Nephron progenitor cell (in vitro differentiated cells): ENCODE results near the gene GMDS.

Source experiments
- DNase-seq: peaks from one replicate; pipeline ENCODE4 v3.0.0; 2021
- H3K27ac Mint-ChIP-seq: 2 replicates; pipeline ENCODE4 v1.8.0; 2021; ENCODE audit warnings: mild to moderate bottlenecking, moderate library complexity, mixed read lengths
- H3K27me3 Mint-ChIP-seq: 2 replicates; pipeline ENCODE4 v1.8.0; 2021; ENCODE audit warnings: mild to moderate bottlenecking, low read depth, mixed read lengths; ENCODE audit not compliant: poor library complexity
- H3K36me3 Mint-ChIP-seq: 2 replicates; pipeline ENCODE4 v1.8.0; 2021; ENCODE audit warnings: low read depth, mixed read lengths
- H3K4me1 Mint-ChIP-seq: 2 replicates; pipeline ENCODE4 v1.8.0; 2021; ENCODE audit warnings: mixed read lengths
- H3K4me3 Mint-ChIP-seq: 2 replicates; pipeline ENCODE4 v1.8.0; 2021; ENCODE audit warnings: mild to moderate bottlenecking, moderate library complexity, mixed read lengths
- H3K9me3 Mint-ChIP-seq: 2 replicates; pipeline ENCODE4 v1.8.0; 2021; ENCODE audit warnings: mild to moderate bottlenecking, moderate library complexity, mixed read lengths
- CTCF ChIP-seq: fragments of 200-600 bp; sonication (generic); IDR thresholded peaks from 2 replicates; pipeline ENCODE4 v1.5.0; 2021; ENCODE audit warnings: antibody characterized with exemption

The GMDS gene

GRCh38 chr6:1622220-1622850, 623.1 kb downstream of the GMDS start:
- Mint-ChIP-seq H3K9me3 (no peaks in the 10 kb centered on the region), H3K4me3 (peak overlapping the region; percentile 79), H3K27ac (no peak overlapping the region), H3K27me3 (peaks cover 32% of the 10 kb centered on the region), H3K4me1 (peaks cover 73% of the 10 kb centered on the region), H3K36me3 (no peaks in the 10 kb centered on the region)
- DNase-seq, result no peak
- TF ChIP-seq CTCF, result no peak

DNA sequence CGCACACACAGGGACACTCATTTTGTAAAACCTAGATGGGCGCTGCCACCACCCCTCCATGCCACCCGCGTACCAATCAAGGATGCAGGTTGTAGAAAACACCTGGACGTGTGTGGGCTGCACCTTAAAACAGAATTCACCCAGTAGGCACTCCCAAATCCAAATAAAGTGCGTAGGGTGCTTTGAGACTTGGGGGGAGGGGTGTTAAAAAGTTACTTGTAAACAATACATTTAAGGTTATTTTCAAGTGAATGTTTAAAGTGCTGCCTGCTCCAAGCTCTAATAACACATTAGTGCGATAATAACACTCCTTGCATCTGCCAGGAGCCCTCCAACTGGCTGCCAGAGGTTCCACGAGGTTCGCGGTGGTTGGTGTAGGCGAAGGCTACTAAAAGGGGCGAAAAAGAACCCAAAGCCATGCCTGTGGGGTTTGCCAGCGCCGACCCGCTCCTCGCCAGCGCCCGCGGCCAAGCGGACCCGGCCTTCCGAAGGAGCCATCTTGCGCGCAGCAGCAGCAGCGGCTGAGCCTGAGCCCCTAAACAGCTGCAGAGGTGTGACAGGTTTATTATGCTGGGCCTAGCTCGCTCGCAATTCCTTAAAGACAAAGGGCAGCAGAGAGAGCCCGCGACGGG, 624.2 kb downstream of the GMDS start:
- H3K27me3 Mint-ChIP-seq, result peaks cover 34% of the 10 kb centered on the region
- no peaks in the 10 kb centered on the region for H3K9me3 Mint-ChIP-seq
- H3K27ac Mint-ChIP-seq, result no peak overlapping the region
- no peak for TF ChIP-seq CTCF
- H3K4me1 Mint-ChIP-seq, result peaks cover 73% of the 10 kb centered on the region
- DNase-seq, result peak; percentile 52
- H3K36me3 Mint-ChIP-seq, result no peaks in the 10 kb centered on the region
- H3K4me3 Mint-ChIP-seq, result peak overlapping the region; percentile 72

DNA sequence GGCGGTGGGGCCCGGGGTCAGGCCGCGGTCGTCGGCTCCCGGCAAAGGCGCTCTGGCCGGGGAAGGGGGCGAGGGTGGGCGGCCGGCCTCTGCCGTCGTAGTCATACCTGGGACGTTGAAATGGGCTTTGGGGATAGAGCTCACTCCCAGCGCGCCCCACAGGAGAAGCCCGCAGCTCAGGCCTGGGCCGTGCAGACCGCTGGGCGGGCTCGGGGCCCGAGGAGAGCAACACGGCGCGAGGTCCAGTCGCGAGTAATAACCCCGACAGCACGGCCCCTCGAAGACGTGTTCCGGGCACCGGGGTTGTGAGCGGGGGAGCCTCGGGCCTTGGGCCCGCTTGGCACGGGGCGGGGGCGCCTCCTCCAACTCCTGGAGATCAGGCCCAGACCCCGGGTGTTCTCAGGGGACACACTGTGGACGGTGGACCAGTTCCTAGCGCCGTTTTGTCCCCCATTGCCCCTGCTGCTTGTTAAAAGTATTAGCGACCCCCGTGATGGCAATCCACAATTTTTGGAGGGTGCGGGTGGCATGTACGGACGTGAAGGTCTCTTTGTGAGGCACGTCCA, 624.8 kb downstream of the GMDS start:
- TF ChIP-seq CTCF, result no peak
- Mint-ChIP-seq H3K27me3 (peaks cover 33% of the 10 kb centered on the region), H3K4me3 (peak overlapping the region; percentile 15), H3K27ac (no peak overlapping the region), H3K36me3 (no peaks in the 10 kb centered on the region), H3K4me1 (peaks cover 73% of the 10 kb centered on the region), H3K9me3 (no peaks in the 10 kb centered on the region)
- DNase-seq, result no peak

GRCh38 chr6:1619673-1620503, 625.5 kb downstream of the GMDS start:
- peaks cover 27% of the 10 kb centered on the region for H3K27me3 Mint-ChIP-seq
- peaks cover 67% of the 10 kb centered on the region for H3K4me1 Mint-ChIP-seq
- no peak overlapping the region for H3K4me3 Mint-ChIP-seq
- H3K27ac Mint-ChIP-seq, result no peak overlapping the region
- H3K36me3 Mint-ChIP-seq, result no peaks in the 10 kb centered on the region
- no peaks in the 10 kb centered on the region for H3K9me3 Mint-ChIP-seq
- TF ChIP-seq CTCF, result no peak
- peak; percentile 73 for DNase-seq

- peaks cover 66% of the 10 kb centered on the region for H3K4me1 Mint-ChIP-seq
- H3K4me3 Mint-ChIP-seq, result no peak overlapping the region
- no peak for TF ChIP-seq CTCF
- no peaks in the 10 kb centered on the region for H3K36me3 Mint-ChIP-seq
- peak; percentile 50 for DNase-seq
- H3K27me3 Mint-ChIP-seq, result peaks cover 27% of the 10 kb centered on the region
- H3K27ac Mint-ChIP-seq, result no peak overlapping the region
- H3K9me3 Mint-ChIP-seq, result no peaks in the 10 kb centered on the region
These were observed 626.2 kb downstream of the GMDS start for GRCh38 chr6:1619098-1619672.
